Effector memory CD4-positive, alpha-beta T cell (primary cell): Measurements from ENCODE around the gene CACNA1C.

Experiments used
- DNase-seq, 3 donors: peaks; one replicate each; pipeline ENCODE4 v3.0.0-alpha.2; 2020
- H3K27ac ChIP-seq: 2 replicates; pipeline ENCODE4 v1.7.0; 2013; ENCODE audit warnings: mild to moderate bottlenecking, low read length, moderate library complexity; ENCODE audit not compliant: insufficient read depth, poor library complexity, severe bottlenecking
- H3K27me3 ChIP-seq: replicated peaks from 2 replicates; pipeline ENCODE4 v1.7.0; 2013; ENCODE audit warnings: mild to moderate bottlenecking, low read length; ENCODE audit not compliant: insufficient read depth, control insufficient read depth, poor library complexity, severe bottlenecking
- H3K36me3 ChIP-seq: 2 replicates; pipeline ENCODE4 v1.7.0; 2013; ENCODE audit warnings: mild to moderate bottlenecking, low read length, moderate library complexity; ENCODE audit not compliant: control insufficient read depth, insufficient read depth
- H3K4me1 ChIP-seq: 2 replicates; pipeline ENCODE4 v1.7.0; 2013; ENCODE audit warnings: low read length, mild to moderate bottlenecking; ENCODE audit not compliant: control insufficient read depth, insufficient read depth, poor library complexity, severe bottlenecking
- H3K4me3 ChIP-seq: 2 replicates; pipeline ENCODE4 v1.7.0; 2013; ENCODE audit warnings: low read length, low read depth, mild to moderate bottlenecking; ENCODE audit not compliant: insufficient read depth, poor library complexity, severe bottlenecking
- H3K9me3 ChIP-seq: 2 replicates; pipeline ENCODE4 v1.7.0; 2013; ENCODE audit warnings: mild to moderate bottlenecking, low read length, moderate library complexity; ENCODE audit not compliant: control insufficient read depth

Gene CACNA1C

GRCh38 chr12:2325519-2325918 is 272.7 kb downstream of the CACNA1C start:
- DNase-seq, result no peak
- Histone ChIP-seq H3K9me3 (no peaks in the 10 kb centered on the region), H3K36me3 (no peaks in the 10 kb centered on the region), H3K27ac (no peak overlapping the region), H3K4me3 (no peak overlapping the region), H3K27me3 (peaks cover 2% of the 10 kb centered on the region), H3K4me1 (no peaks in the 10 kb centered on the region)

- Histone ChIP-seq H3K9me3 (no peaks in the 10 kb centered on the region), H3K36me3 (no peaks in the 10 kb centered on the region), H3K4me3 (no peak overlapping the region), H3K4me1 (no peaks in the 10 kb centered on the region), H3K27ac (no peak overlapping the region), H3K27me3 (peaks cover 2% of the 10 kb centered on the region)
- DNase-seq, result no peak
Observed at GRCh38 chr12:2326470-2326869, 273.7 kb downstream of the CACNA1C start.

GRCh38 chr12:2328661-2329060 is 275.9 kb downstream of the CACNA1C start:
- H3K9me3 ChIP-seq, result no peaks in the 10 kb centered on the region
- H3K4me3 ChIP-seq, result no peak overlapping the region
- no peak for DNase-seq
- H3K27ac ChIP-seq, result no peak overlapping the region
- H3K4me1 ChIP-seq, result no peaks in the 10 kb centered on the region
- H3K27me3 ChIP-seq, result peaks cover 2% of the 10 kb centered on the region
- H3K36me3 ChIP-seq, result no peaks in the 10 kb centered on the region

GRCh38 chr12:2329661-2330210 is 276.9 kb downstream of the CACNA1C start:
- Histone ChIP-seq H3K27me3 (peaks cover 2% of the 10 kb centered on the region), H3K36me3 (no peaks in the 10 kb centered on the region), H3K4me3 (no peak overlapping the region), H3K27ac (no peak overlapping the region), H3K9me3 (no peaks in the 10 kb centered on the region), H3K4me1 (no peaks in the 10 kb centered on the region)
- no peak for DNase-seq

- no peak overlapping the region for H3K4me3 ChIP-seq
- H3K27me3 ChIP-seq, result no peaks in the 10 kb centered on the region
- no peak for DNase-seq
- no peaks in the 10 kb centered on the region for H3K4me1 ChIP-seq
- H3K9me3 ChIP-seq, result no peaks in the 10 kb centered on the region
- H3K36me3 ChIP-seq, result no peaks in the 10 kb centered on the region
- no peak overlapping the region for H3K27ac ChIP-seq
Observed at GRCh38 chr12:2332236-2332635, 279.4 kb downstream of the CACNA1C start.

- no peaks in the 10 kb centered on the region for H3K9me3 ChIP-seq
- no peaks in the 10 kb centered on the region for H3K27me3 ChIP-seq
- DNase-seq, result no peak
- no peaks in the 10 kb centered on the region for H3K4me1 ChIP-seq
- H3K27ac ChIP-seq, result no peak overlapping the region
- H3K4me3 ChIP-seq, result no peak overlapping the region
- no peaks in the 10 kb centered on the region for H3K36me3 ChIP-seq
Observed at GRCh38 chr12:2332947-2333346, 280.2 kb downstream of the CACNA1C start.

GRCh38 chr12:2333491-2334195 is 280.9 kb downstream of the CACNA1C start:
- no peaks in the 10 kb centered on the region for H3K4me1 ChIP-seq
- H3K36me3 ChIP-seq, result no peaks in the 10 kb centered on the region
- no peaks in the 10 kb centered on the region for H3K27me3 ChIP-seq
- no peaks in the 10 kb centered on the region for H3K9me3 ChIP-seq
- H3K27ac ChIP-seq, result no peak overlapping the region
- DNase-seq, result no peak
- no peak overlapping the region for H3K4me3 ChIP-seq

- Histone ChIP-seq H3K4me1 (no peaks in the 10 kb centered on the region), H3K27ac (no peak overlapping the region), H3K27me3 (no peaks in the 10 kb centered on the region), H3K36me3 (no peaks in the 10 kb centered on the region), H3K9me3 (no peaks in the 10 kb centered on the region), H3K4me3 (no peak overlapping the region)
- DNase-seq, result no peak
Observed at GRCh38 chr12:2334271-2334670, 281.5 kb downstream of the CACNA1C start.

- Histone ChIP-seq H3K27ac (no peak overlapping the region), H3K4me3 (no peak overlapping the region), H3K9me3 (no peaks in the 10 kb centered on the region), H3K36me3 (no peaks in the 10 kb centered on the region), H3K27me3 (no peaks in the 10 kb centered on the region), H3K4me1 (no peaks in the 10 kb centered on the region)
- no peak for DNase-seq
Observed at GRCh38 chr12:2334689-2335088, 281.9 kb downstream of the CACNA1C start.

- no peak overlapping the region for H3K27ac ChIP-seq
- H3K27me3 ChIP-seq, result no peaks in the 10 kb centered on the region
- H3K9me3 ChIP-seq, result no peaks in the 10 kb centered on the region
- no peaks in the 10 kb centered on the region for H3K4me1 ChIP-seq
- no peaks in the 10 kb centered on the region for H3K36me3 ChIP-seq
- no peak for DNase-seq
- no peak overlapping the region for H3K4me3 ChIP-seq
Observed at GRCh38 chr12:2335109-2335508, 282.3 kb downstream of the CACNA1C start.
